LNCaP clone FGC (cell line): ENCODE data around the gene CCNQ.

Experiments
- DNase-seq: peaks from one replicate; pipeline ENCODE4 v3.0.0-alpha.2; 2011; ENCODE audit warnings: low read depth
- H3K4me3 ChIP-seq: 2 replicates; pipeline ENCODE4 v1.5.1; 2011; ENCODE audit warnings: mild to moderate bottlenecking, low read depth, low read length, control low read depth
- TF ChIP-seq, protein P1 (sequence below): IDR thresholded peaks from 2 replicates; pipeline ENCODE4 v1.5.1; 2012; ENCODE audit warnings: mild to moderate bottlenecking; ENCODE audit not compliant: control insufficient read depth, insufficient read depth; ENCODE audit errors: extremely low read depth

Gene CCNQ

DNA sequence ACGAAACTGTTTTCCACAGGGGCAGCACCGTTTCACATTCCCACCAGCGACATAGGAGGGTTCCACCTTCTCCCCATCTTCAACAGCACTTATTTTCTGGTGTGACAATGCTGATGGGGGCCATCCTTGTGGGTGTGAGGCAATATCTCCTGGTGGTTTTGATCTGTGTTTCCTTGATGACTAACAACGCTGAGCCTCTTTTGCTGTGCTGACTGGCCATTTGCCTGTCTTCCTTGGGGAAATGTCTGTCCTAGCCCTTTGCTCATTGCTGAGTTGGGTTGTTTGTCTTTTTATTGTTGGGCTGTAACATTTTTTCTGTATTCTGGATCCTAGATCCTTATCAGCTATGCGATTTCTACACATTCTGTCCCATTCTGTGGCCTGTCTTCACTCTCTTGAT is 47.8 kb downstream of the CCNQ start:
- TF ChIP-seq, protein P1, sequence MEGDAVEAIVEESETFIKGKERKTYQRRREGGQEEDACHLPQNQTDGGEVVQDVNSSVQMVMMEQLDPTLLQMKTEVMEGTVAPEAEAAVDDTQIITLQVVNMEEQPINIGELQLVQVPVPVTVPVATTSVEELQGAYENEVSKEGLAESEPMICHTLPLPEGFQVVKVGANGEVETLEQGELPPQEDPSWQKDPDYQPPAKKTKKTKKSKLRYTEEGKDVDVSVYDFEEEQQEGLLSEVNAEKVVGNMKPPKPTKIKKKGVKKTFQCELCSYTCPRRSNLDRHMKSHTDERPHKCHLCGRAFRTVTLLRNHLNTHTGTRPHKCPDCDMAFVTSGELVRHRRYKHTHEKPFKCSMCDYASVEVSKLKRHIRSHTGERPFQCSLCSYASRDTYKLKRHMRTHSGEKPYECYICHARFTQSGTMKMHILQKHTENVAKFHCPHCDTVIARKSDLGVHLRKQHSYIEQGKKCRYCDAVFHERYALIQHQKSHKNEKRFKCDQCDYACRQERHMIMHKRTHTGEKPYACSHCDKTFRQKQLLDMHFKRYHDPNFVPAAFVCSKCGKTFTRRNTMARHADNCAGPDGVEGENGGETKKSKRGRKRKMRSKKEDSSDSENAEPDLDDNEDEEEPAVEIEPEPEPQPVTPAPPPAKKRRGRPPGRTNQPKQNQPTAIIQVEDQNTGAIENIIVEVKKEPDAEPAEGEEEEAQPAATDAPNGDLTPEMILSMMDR: no peak
- no peak overlapping the region for H3K4me3 ChIP-seq
- no peak for DNase-seq

DNA sequence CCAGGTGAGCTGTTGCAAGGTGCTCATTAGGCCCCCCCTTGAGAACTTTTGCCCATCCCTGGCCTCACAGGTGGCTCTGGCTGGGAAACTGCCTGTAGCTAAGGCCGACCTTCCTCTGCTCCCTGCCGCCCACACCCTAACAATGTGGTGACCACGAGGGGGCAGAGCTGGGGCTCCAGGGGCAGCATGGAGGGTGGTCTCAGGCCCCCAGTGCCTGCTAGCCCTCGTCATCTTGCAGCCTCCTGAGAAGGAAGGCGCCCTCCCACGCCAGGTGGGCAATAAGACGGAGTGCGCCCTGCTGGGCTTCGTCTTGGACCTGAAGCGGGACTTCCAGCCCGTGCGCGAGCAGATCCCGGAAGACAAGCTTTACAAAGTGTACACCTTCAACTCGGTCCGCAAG is 49.1 kb downstream of the CCNQ start:
- H3K4me3 ChIP-seq: no peak overlapping the region
- no peak for DNase-seq
- TF ChIP-seq, protein P1: no peak

DNA sequence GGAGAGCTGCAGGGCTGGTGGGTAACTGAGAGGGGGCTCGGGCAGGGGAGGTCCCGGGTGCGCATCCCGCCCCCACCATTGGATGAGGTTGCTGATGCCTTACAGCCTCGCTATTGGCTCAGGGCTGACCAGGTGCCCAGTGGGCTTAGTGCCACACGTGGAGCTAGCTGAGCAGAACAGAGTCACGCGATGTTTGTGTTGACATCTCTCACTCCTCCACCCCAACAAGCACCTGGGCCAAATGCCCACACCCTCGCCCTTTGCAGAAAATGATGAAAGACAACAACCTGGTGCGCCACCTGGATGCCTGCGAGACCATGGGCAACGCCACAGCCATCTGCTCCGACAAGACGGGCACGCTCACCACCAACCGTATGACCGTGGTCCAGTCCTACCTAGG is 49.7 kb downstream of the CCNQ start:
- no peak for DNase-seq
- H3K4me3 ChIP-seq: no peak overlapping the region
- TF ChIP-seq, protein P1: no peak

DNA sequence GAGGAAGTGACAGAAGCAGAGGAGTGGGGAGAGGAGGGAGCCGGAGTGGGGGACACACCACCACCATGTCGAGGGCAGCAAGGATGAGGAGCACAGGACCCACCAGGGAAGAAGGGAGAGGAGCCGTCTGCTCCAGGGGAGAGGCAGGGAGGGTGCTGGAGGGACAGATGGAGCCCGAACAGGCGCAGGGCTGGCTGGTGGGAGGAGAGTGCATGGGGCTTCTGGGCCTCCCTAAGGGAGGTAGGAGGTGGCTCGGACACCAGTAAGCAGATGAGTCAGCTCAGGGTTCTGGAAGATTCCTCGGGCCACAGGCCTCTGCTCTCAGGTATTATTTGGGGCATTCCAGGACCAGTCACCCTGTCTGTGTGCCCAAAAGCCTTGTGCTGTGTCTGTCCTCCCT is 51.7 kb downstream of the CCNQ start:
- TF ChIP-seq, protein P1: no peak
- no peak for DNase-seq
- H3K4me3 ChIP-seq: no peak overlapping the region

DNA sequence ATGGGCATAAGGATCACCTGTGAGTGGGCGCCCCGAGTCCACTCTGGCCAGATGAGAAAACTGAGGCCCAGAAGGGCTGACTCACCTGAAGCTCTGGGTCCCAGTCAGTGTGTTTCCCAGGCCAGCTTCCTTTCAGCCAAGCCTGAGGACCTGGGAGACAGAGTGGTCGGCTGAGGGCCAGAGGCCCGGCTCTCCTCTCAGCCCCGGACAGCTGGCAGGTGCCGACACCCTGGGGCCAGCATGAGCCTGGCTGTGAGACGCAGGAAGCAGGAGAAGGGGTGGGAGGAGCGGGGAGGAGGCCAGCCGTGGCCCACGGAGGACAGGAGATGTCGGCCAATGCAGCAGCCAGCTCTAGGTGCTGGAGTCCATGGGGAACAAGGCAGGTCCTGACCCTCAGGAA is 52.6 kb downstream of the CCNQ start:
- TF ChIP-seq, protein P1: no peak
- no peak for DNase-seq
- H3K4me3 ChIP-seq: no peak overlapping the region

DNA sequence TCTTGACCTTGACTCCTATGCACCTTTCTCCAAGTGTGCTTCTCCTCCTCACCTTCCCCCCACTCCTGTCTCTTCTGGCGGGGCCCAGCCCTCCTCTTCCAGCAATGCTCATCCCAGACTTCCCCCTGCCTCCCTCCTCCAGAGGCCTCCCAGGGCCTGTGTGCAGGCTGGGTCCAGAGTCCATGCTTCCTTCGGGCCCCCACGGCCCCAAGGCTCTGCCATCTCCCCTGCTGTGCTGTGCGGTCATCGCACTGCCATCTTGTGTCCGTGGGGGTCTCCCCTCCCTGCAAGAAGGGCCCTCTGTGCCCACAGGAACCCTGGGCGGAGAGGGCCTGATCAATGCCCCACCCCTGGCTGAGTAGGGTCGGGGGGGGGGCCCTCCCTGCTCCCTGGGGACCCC is 54.2 kb downstream of the CCNQ start:
- no peak overlapping the region for H3K4me3 ChIP-seq
- DNase-seq: no peak
- TF ChIP-seq, protein P1: no peak

DNA sequence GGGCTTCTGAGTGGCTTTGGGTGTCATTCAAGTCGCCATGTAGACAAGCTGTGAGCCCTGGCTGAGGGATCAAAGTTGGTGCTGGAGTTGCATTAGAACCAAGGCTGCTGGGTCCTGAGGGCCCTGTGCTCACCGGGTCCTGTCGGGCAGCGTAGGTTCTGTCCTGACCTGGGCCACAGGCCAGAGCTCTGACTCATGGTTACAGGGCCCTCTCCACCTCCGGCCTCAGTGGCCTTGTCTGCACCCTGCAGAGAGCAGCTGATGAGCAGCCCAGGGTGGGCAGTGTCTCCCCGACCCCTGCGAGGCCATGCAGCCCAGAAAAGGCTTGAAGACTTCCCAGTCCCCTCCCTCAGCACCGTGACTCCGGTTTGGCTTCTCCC is 59.0 kb downstream of the CCNQ start:
- DNase-seq: no peak
- H3K4me3 ChIP-seq: no peak overlapping the region

More for the DNA sequence above, 59.0 kb downstream of the CCNQ start:
- TF ChIP-seq, protein P1: no peak
